H1 (cell line): Measurements from ENCODE around the gene CUL2.

ENCODE experiments used
- CHD2 ChIP-seq: IDR thresholded peaks from 2 replicates; pipeline ENCODE4 v1.6.1; 2012; ENCODE audit warnings: low read length, improper control_type of control experiment
- EZH2 ChIP-seq: fragments of 200-600 bp; sonication (generic); IDR thresholded peaks from 2 replicates; pipeline ENCODE4 v1.7.1; 2012; ENCODE audit warnings: low read depth, mild to moderate bottlenecking, moderate library complexity, low read length, inconsistent platforms; ENCODE audit not compliant: severe bottlenecking
- JUND ChIP-seq: IDR thresholded peaks from 2 replicates; pipeline ENCODE4 v1.6.1; 2011; ENCODE audit warnings: mild to moderate bottlenecking, improper control_type of control experiment, low read length
- POLR2A ChIP-seq, 2 experiments: IDR thresholded peaks; 1 replicate in 1 of 2; 2 replicates in 1 of 2; pipeline ENCODE4 v1.6.1; 2011; ENCODE audit warnings: low read depth in 2 of 2, low read length in 2 of 2, mild to moderate bottlenecking in 2 of 2; ENCODE audit errors: control extremely low read depth in 1 of 2
- POLR2AphosphoS5 ChIP-seq: IDR thresholded peaks from 2 replicates; pipeline ENCODE4 v1.6.1; 2011; ENCODE audit warnings: low read depth, low read length
- RFX5 ChIP-seq: IDR thresholded peaks from 2 replicates; pipeline ENCODE4 v1.6.1; 2011; ENCODE audit warnings: low read depth, low read length, improper control_type of control experiment, borderline replicate concordance
- RNF2 ChIP-seq: fragments of 200-900, 300-1000 bp; sonication (generic); IDR thresholded peaks from 2 replicates; pipeline ENCODE4 v1.7.1; 2016; ENCODE audit warnings: borderline replicate concordance, low read depth, mild to moderate bottlenecking, antibody characterized with exemption, low read length; ENCODE audit not compliant: poor library complexity, severe bottlenecking; ENCODE audit errors: missing control alignments
- TAF1 ChIP-seq: IDR thresholded peaks from 2 replicates; pipeline ENCODE4 v1.6.1; 2011; ENCODE audit warnings: mild to moderate bottlenecking, low read depth, low read length
- TF ChIP-seq, protein P1 (sequence below), 3 experiments: IDR thresholded peaks; 1 replicate in 2 of 3; 2 replicates in 1 of 3; pipeline versions ENCODE4 v1.5.1 to v1.6.1; 2011; ENCODE audit warnings: low read length in 3 of 3, mild to moderate bottlenecking in 3 of 3, inconsistent platforms in 2 of 3, low read depth in 1 of 3, moderate library complexity in 1 of 3; ENCODE audit not compliant: insufficient read depth in 1 of 3; ENCODE audit errors: control extremely low read depth in 1 of 3
- TF ChIP-seq, protein P2 (sequence below): IDR thresholded peaks from 2 replicates; pipeline ENCODE4 v1.6.1; 2011; ENCODE audit warnings: low read depth, mild to moderate bottlenecking, low read length; ENCODE audit not compliant: insufficient read depth
- TF ChIP-seq, protein P3 (sequence below): IDR thresholded peaks from 2 replicates; pipeline ENCODE4 v1.6.1; 2012; ENCODE audit warnings: inconsistent platforms

DNA sequence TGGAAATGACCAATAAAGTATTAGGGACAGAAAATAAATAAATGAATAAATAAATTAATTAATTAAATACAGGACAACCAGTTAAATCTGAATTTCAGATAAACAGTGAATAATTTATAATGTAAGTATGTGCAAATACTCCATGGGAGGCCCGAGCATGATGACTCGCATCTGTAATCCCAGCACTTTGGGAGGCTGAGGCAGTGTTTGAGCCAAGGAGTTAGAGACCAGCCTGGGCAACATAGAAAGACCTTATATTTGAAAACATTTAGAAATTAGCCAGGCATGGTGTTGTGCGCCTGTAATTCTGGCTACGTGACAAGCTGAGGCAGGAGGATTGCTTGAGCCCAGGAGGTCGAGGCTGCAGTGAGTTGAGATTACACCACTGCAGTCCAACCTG is 123.7 kb downstream of the CUL2 start:
- TF ChIP-seq, protein P1, sequence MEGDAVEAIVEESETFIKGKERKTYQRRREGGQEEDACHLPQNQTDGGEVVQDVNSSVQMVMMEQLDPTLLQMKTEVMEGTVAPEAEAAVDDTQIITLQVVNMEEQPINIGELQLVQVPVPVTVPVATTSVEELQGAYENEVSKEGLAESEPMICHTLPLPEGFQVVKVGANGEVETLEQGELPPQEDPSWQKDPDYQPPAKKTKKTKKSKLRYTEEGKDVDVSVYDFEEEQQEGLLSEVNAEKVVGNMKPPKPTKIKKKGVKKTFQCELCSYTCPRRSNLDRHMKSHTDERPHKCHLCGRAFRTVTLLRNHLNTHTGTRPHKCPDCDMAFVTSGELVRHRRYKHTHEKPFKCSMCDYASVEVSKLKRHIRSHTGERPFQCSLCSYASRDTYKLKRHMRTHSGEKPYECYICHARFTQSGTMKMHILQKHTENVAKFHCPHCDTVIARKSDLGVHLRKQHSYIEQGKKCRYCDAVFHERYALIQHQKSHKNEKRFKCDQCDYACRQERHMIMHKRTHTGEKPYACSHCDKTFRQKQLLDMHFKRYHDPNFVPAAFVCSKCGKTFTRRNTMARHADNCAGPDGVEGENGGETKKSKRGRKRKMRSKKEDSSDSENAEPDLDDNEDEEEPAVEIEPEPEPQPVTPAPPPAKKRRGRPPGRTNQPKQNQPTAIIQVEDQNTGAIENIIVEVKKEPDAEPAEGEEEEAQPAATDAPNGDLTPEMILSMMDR (IDR thresholded peaks at IDR 0.05; ENCODE audit: control extremely low read depth in 1 of 3, insufficient read depth in 1 of 3, low read depth in 1 of 3, low read length in 3 of 3), result no peak
- TF ChIP-seq, protein P2, sequence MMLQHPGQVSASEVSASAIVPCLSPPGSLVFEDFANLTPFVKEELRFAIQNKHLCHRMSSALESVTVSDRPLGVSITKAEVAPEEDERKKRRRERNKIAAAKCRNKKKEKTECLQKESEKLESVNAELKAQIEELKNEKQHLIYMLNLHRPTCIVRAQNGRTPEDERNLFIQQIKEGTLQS, result no peak
- TF ChIP-seq, protein P3, sequence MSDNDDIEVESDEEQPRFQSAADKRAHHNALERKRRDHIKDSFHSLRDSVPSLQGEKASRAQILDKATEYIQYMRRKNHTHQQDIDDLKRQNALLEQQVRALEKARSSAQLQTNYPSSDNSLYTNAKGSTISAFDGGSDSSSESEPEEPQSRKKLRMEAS, result no peak
- TF ChIP-seq CHD2 (no peak), EZH2 (no peak), RNF2 (no peak), RFX5 (no peak), POLR2A (IDR thresholded peaks at IDR 0.05; ENCODE audit: control extremely low read depth in 1 of 2, low read depth in 2 of 2, low read length in 2 of 2) (no peak), POLR2AphosphoS5 (no peak), JUND (no peak), TAF1 (no peak)
